ENCODE measurements around the gene SLCO4A1.

The SLCO4A1 gene

DNA sequence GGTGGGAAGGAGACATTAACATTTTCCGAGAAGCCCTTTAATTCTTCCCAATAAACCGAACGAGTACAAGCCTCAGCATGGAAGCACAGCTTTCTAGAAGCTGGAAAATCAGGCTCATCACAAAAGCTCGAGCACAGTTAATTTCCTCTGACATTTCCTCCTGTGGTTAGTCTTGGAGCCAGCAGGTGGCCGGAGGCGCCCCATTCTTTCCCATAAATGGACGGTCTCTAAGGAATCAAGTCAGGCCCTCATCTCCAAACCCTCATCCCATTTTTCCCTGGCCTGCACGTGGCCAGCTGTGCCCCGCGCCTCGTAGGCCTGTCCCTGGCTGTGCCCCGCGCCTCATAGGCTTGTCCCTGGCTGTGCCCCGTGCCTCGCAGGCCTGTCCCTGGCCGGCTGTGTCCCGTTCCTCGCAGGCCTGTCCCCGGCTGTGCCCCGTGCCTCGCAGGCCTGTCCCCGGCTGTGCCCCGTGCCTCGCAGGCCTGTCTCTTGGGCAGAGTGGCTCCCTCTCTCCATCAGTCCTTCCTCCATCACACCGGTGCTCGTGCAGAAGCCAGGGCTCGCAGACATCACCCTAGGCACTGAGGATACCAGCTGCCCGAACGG, 46.7 kb downstream of the SLCO4A1 start:
- no peak for DNase-seq

DNA sequence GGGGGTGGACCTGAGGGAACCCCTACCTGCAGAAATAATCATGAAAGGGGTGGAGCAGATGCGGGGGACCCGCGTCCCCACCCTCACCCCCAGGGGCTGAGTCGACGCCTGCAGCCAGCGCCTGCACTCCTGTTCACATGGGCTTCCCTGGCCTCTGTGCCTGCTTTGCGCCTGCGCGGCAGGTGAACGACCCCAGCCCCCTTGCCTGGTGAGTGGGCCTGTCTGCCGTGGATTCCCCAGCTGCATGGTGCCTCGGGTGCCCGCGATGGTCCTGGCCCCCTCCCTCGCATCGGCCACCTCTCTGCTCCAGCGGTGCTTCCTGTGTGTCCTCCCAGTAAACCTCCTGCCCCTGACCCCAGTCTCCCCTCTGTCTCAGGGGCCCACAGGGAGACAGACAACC, 47.6 kb downstream of the SLCO4A1 start:
- no peak for DNase-seq

DNA sequence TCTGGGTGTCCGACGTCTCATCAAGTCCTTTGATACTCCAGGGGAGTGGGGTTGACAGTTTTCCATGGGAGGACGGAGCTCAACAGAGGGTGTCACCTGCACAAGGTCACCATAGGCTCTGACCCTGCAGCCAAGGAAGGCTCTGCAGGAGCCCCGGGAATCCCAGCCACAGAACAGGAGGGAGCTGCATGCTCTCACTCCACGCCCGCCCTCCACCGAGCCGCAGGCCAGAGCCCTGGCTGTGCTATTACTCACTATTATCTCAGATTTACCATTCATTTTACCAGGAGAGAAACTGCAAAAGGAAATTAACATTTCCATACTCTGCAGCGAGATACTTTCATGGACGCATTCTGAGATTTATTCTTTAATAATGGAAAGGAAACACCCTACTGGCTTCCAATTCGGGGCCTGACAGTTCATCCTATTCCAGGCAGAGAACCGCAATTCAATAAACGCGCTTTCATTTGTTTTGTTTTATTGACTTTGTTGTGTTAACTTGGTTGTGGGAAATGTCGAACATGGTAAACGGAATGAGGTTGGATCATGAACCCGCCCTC, 48.0 kb downstream of the SLCO4A1 start:
- DNase-seq, result no peak

DNA sequence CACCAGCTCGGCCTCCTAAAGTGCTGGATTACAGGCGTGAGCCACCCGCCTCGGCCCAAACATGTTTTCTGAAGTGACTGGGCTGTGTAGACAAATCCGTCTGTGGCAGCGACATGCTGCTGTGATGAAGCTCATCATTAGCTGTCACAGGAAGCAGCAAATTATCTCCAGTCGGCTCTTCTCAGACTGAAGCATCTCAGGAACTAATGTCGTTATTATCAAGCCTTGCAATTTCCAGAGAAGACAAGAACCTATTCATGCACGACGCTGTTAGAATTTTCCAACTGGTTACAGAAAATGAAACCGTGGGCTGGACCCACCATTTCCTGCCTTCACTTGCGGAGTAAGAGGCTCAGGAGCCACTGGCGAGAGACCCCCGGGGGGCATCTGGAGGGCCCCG, 49.2 kb downstream of the SLCO4A1 start:
- DNase-seq, result no peak

DNA sequence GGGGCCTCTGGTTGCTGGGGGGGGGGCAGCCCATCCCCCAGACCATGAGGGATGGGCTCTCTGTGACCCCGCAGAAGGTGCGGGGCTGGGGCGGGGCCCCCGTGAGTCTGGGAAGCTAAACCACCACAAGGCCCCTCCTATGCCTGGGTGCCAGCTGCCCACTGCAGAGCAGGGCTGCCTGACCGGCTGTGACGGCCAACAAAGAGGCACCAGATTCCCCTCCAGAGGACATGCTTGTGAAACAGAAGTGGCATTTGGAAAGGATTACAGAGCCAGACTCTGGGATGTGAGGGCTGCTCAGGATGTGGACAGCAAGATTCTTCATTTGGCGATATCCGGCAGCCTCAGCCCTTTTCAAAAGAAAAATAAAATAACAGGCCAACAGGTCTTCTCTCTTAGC, 49.9 kb downstream of the SLCO4A1 start:
- no peak for DNase-seq

DNA sequence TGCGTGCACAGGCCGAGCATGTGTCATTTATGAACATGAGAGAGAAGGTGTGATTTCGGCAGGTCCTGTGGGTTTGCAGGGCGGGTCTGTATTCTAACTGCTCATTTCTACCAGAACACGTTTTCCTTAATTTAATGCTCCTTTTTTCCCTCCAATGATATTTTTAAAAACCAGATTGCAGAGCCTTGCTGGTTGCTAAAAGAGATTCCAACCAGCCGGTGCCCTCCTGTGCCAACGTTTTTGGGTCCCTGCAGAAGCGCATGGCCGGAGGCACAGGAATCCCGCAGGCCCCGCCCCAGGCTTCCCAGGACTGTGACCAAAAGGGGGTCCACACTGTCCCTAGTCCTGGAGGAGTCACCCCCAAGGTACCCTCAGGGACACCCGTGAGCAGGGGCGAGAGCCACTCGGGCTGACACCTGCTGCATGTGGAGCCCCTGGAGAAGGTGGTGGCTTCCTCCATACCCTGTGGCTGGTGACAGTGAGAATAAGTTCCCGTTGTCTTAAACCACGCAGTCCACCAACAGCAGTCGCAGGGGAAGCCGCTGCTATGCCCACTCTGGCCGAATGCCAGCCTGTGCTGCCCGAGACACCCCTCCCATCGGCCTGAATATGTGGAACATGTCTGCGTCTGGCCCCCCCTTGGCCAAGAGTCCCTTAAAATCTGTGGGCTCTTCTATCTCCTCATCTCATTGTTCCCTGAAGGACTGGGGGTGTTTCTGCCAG, 50.7 kb downstream of the SLCO4A1 start:
- DNase-seq, result no peak

DNA sequence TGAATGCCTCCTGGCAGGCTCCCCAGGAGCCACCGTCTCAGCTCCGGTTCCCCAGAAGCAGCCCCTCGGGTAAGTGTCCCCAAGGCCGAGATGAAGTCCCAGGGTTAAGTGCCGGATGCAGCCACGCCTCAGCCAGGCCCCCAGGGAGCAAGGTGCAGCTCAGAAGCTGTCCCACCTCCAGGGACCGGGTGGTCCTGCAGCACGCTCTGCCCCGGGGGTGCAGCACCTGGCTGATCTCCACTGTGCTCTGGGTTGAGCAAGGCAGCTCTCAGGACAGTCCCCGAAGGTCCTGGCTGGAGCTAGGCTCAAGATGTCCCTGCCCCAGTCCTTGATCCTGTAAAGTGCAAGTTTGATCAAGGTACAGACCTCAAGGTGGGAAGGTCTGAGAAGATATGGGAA, 51.2 kb downstream of the SLCO4A1 start:
- no peak for DNase-seq

DNA sequence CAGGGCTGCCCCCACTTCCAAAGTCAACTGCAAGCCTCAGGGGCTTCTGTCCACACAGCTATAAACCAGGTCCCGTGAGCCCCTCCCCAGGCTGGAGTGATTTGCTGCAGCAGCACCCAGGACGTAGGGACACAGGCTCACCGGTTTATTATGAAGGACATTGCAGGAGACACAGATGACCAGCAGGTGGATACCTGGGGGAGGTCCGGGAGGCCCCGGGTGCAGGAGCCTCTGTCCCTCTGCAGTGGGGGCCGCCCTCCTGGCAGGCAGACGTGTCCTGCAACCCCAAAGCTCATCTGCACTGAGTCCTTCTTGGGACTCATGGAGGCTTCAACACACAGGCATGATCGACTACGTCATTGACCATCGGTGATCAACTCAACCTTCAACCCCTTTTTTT, 51.8 kb downstream of the SLCO4A1 start:
- DNase-seq, result no peak

DNA sequence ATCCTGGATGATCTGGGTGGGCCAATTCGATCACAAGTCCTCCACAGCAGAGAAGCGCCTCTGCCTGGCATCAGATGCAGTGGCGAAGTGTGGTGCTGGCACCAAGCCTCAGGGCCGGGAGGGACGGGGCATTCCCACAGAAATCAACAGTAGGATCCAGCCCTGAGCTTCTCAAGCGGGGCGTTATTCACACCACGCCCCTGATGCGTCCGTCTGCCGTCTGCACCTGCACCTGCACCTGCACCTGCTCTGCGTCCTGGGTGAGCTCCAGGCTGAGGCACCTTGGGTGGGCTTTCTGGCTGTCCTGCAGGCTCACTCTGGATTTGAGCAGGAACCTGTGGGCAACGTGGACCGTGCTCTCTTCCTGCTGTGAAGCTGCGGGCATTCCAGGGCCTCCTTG, 52.6 kb downstream of the SLCO4A1 start:
- no peak for DNase-seq

DNA sequence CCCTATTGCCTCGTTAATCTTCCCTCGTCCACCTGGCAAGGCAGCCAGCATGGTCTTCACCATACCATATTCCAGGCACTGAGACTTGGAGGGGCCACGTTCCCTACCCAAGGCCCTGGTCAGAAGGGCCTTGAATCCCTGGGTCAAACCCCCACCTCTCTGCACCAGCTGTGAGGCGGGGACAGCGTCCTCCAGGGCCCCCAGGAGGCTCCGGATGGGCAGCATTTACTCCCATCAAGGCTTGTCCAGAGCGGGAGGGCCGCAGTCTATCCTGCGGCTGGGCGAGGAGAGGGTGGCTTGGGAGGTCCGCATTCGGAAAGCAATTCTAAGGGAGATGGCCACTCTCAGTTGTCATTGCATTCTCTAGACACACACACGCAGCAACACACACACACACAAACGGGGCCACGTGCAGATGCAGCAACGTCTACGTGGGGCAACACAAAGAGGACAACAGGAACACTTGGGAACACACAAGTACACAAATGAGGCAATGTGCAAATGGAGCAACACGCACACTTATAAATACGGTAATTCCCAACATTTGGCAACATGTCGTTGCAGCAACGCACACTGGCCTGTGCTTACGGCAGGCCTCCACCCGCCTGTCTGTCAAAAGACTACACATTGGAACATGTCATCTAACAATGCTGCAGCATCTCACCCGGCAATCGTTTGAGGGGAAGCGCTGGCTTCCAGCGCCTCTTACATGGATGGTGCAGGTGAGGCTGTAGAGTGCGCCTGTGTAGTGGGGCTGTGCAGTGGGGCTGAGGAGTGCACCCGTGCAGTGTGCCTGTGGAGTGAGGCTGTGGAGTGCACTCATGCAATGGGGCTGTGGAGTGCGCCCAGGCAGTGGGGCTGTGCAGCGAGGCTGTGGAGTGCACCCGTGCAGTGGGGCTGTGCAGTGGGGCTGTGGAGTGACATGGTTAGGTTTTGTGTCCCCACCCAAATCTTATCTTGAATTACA, 53.4 kb downstream of the SLCO4A1 start:
- DNase-seq, result no peak

DNA sequence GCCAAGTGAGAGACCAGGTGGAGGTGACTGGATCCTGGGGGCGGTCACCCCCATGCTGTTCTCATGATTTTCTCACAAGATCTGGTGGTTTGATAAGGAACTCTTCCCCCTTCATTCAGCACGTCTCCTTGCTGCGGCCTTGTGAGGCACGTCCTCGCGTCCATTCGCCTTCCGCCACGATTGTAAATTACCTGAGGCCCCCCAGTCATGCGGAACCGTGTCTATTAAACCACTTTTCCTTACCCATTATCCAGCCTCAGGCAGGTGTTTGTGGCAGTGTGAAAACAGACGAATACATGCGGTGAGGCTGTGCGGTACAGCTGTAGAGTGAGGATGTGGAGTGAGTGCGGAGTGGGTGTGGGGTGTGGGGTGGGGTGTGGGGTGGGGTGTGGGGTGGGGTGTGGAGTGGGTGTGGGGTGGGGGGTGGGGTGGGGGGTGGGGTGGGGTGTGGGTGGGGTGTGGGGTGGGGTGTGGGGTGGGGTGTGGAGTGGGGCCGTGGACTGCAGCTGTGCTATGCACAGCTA, 54.2 kb downstream of the SLCO4A1 start:
- no peak for DNase-seq

DNA sequence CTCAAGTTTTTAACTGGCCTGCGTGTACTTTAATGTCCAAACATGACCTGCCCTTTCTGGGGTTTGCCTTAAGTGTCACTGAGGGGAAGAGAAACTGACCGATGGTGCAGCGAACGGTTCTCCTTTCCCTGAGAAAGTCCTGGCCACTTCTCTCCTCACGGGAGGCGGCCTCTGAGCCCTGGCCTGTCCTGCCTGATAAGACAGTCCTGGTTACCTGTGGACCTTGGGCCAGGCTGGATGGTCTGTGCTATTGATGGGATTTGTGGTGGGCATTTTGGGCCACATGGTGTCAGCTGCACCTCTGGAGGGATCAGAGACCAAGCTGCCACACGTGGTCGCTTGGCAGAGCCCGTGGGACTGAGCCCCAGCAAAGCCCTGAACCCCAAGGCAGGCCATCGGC, 54.7 kb downstream of the SLCO4A1 start:
- DNase-seq, result no peak

DNA sequence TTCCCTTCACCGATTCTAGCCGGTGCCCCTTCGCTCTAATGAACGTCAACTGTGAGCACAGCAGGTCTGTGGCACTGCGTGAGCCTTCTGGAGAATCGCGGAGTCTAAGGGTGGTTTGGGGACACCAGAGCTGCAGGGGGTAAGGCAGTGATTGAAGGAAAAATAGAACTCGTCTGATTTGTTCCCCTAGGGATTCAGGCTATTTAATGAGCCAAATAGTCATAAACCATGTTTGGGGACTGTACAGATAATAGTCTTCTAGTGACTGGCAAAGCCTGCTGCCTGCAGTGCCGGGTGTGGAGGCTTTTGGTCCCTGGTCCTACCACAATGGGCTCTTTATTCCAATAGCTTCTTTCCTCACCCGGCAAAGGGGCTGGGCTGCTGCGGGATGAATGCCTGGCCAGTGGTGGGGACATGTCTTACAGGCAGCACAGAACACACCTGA, 55.2 kb downstream of the SLCO4A1 start:
- no peak for DNase-seq

DNA sequence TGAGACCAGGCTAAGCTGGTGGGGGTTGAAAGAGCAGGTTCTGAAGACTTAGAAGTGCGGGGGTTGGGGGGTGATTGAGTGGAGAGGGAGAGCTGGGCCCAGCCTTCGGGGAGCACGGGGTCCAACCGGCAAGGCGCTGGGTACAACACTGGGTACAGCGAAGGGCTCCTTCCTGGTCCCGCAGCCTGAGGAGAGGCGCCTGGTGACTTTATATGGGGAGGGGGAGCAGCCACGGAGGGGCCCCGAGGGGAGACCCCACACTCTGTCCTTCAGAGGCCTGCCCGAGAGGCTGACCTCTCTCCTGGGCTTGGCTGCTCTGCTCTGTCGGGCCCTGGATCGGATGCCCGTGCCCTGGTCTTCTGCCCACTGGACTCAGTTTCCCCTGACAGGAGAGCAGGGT, 55.9 kb downstream of the SLCO4A1 start:
- no peak for DNase-seq

DNA sequence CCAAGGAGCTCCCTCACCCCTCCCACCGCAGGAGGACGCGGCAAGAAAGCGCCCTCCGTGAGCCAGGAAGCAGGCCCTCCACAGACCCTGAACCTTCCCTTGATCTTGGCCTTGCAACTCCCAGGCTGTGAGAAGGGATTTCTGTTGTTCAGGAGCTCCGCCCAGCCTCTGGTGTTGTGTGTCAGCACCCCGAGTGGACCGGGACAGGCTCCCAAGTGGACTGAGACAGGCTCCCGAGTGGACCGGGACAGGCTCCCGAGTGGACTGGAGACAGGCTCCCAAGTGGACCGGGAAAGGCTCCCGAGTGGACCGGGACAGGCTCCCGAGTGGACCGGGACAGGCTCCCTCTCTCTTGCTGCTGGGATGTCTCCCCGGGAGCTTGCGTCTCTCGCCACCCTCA, 57.0 kb downstream of the SLCO4A1 start:
- no peak for DNase-seq

DNA sequence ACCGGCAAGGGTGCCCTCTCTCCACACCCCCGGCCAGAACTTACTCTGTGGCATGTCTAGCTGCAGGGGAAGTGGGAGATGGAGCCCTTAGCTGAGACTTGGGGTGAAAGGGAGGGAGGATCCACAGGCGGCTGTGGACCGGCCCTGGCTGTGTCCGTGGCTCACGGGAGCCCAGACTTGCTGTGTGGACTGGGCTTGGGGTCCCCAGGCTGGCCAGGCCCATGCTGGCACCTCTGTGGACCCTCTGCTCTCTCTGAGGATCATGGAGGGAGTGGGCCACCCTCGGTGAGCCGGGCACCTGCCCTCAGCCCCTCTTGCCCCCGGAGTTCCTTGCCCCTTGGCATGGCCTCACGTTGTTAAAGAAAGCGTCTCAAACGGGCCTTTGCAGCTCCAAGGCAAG, 57.4 kb downstream of the SLCO4A1 start:
- DNase-seq, result no peak

DNA sequence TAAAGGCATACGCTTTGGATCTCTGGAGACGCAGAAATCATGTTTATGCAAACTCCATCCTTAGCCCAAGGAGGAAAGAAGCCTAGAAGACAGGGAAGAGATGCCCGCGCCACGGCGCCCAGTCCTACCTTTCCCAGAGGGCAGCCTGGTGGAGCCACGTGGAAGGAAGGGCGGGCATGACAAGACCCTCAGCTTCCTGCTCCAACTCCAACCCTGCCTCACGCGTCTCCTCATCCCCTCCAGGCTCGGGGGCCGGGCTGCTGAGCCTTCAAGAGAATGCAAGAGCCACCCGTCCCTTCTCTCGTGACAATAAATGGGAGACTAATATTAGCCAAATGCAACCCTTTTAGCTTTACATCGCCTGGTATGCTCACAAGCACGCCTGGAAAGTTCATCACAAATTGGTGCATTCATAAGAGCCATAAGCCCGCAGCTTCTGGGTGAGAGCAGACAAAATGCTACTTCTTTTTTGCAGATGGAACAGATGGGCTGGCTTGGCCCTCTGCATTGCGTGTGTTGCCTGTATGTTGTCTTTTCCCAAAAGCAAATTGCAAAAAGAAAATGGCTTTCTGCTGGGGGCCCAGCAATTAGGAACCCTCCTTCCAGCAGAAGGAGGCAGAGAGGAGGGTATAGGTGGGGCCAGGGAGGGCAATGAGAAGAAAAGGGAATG, 58.1 kb downstream of the SLCO4A1 start:
- no peak for DNase-seq

DNA sequence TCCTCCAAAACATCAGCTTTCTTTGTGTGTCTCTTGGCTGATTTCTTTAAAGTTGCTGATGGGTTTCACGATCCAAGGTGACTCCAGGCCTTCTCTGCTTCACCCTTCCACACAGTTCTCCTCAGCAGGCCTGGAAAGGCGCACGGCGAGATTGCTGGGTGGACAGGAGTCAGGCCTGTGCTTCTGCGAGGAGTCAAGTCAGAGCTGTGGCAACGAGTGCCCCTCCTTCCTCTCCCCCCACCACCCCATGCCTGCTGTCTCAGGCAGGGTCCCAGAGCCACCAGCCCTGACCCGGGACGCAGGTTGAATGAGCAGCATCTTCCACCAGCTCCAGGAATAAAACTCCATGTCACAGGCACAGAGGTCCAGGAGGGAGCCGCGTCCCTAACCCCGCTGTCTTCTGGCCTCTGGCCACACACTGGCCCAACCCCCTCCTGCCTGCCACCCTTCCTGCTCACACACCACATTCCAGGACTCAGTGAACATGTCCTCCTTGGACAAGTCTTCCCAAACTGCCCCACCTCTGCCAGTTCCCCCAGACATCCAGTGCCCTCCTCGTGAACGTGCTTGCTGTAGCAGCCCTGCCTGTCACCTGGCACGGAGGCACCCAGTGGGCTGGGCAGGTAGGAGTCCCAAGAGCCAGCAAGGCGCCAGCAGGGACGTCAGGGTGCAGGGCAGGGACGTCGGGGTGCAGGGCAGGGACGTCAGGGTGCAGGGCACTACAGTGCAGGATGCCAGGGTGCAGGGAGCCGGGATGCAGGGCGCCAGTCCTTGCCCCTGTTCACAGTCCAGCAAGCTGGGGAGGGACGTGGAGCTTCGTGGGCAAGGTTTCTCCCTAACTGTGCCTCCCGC, 59.1 kb downstream of the SLCO4A1 start:
- no peak for DNase-seq

DNA sequence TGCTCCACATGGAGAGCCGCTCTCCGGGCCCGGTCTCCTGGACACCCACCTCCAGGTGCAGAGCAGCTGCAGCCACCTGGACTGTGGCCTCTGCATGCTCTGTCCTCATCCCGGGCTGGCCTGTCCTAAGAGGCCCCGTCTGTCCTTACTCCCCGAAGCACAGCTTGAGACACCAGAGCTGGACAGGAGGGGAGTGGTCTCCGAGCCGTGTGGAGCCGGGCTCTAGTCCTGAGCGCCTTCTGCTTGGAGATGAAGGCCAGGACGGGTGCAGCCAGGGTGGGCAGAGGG, 59.7 kb downstream of the SLCO4A1 start:
- no peak for DNase-seq

DNA sequence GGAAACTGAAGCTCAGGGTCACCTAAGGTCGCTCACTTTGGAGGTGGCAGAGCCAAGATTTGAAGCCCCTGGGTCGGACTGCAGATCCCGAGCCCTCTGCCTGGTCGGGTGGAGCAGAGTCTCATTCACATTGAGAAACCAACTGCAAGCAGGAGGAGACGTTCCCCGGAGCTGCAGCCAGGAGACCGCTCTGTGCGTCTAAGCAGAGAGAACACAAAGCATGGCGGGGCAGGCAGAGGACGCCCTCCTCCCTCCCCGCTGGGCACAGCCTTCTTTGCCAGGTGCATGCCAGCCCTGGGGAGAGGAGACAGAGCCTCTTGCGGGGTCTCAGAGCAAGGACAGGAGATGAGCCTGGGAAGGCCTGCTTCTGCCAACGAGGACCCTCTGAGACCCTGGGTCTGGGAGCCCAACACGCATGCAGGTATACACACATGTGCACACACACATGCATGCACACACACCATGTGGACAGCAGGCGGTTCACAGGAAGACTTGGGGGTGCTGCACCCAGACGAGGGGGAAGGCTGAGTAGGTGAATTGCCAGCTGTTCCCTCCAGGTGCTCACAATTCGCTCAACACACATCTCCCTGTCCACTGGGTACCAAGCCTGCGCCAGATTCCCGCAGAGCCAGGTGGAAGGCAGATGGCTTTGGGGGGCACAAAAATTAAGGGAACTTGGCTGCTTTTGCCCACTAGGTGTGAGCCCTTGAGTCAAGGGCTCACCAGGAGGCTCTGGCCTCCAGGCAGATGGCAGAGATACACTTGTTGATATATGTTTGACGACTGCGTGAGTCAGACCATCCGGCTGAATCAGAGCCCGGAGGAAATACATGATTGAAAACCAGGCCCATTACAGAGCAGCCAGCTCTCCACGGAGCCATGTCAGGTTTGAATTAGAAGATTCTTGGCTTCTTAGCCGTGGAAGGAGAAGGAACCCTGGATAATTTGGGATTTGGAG, 60.9 kb downstream of the SLCO4A1 start:
- DNase-seq, result no peak

DNA sequence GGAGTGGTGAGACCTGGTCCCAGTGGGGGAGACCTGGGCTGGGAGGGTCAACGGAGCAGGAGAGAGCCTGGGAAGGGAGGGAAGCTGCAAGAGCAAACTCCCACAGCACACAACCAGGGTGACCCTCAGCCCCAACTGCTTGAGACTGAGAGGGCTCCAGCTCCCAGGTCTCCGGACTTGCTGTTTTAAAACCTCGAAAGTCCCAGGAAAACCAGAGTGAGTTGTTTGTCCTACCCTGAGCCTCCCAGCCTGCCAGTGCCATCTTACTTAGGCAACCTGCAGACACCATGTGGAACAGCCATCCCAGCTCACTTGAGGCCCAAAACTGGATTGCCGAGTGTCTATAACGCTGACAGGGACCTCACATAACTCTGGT, 61.5 kb downstream of the SLCO4A1 start:
- DNase-seq, result no peak
